Activated CD4-positive, CD25-positive, alpha-beta regulatory T cell treated with anti-CD3 and anti-CD28 coated beads, Interleukin-2, amount 50 U/mL, for 72 hours (primary cell): ENCODE results near the gene SLC6A6.
A peak's percentile ranks its signal among the peaks of the same experiment; 100 is the strongest.
"Not testable (repeated sequence)": the region's sequence is repeated elsewhere in the genome, so short reads cannot be mapped to it uniquely, and the experiment has no call there.

Experiments
- DNase-seq: peaks from one replicate; pipeline ENCODE4 v3.0.0; 2021

The SLC6A6 gene

GRCh38 chr3:14423963-14424362 lies 21.6 kb downstream of the SLC6A6 start:
- no peak for DNase-seq

- DNase-seq, result no peak
Observed at GRCh38 chr3:14424711-14425580, 22.5 kb downstream of the SLC6A6 start.

- no peak for DNase-seq
Observed at GRCh38 chr3:14425581-14426304, 23.3 kb downstream of the SLC6A6 start.

- DNase-seq, result no peak
Observed at GRCh38 chr3:14426305-14426620, 23.9 kb downstream of the SLC6A6 start.

GRCh38 chr3:14428087-14429033 lies 26.0 kb downstream of the SLC6A6 start:
- no peak for DNase-seq

- no peak for DNase-seq
Observed at GRCh38 chr3:14429237-14429636, 26.8 kb downstream of the SLC6A6 start.

- no peak for DNase-seq
Observed at GRCh38 chr3:14429640-14430039, 27.2 kb downstream of the SLC6A6 start.

- DNase-seq, result no peak
Observed at GRCh38 chr3:14430053-14430452, 27.6 kb downstream of the SLC6A6 start.

GRCh38 chr3:14430706-14431451 lies 28.5 kb downstream of the SLC6A6 start:
- no peak for DNase-seq

- no peak for DNase-seq
Observed at GRCh38 chr3:14431452-14431916, 29.1 kb downstream of the SLC6A6 start.

GRCh38 chr3:14431917-14432834 lies 29.8 kb downstream of the SLC6A6 start:
- peak; percentile 88 for DNase-seq

GRCh38 chr3:14433106-14433505 lies 30.7 kb downstream of the SLC6A6 start:
- DNase-seq, result no peak

- no peak for DNase-seq
Observed at GRCh38 chr3:14434126-14434497, 31.7 kb downstream of the SLC6A6 start.

- DNase-seq, result no peak
Observed at GRCh38 chr3:14434498-14435151, 32.2 kb downstream of the SLC6A6 start.

GRCh38 chr3:14435175-14436014 lies 33.0 kb downstream of the SLC6A6 start:
- no peak for DNase-seq

- no peak for DNase-seq
Observed at GRCh38 chr3:14436954-14437281, 34.5 kb downstream of the SLC6A6 start.

GRCh38 chr3:14437705-14438104 lies 35.3 kb downstream of the SLC6A6 start:
- DNase-seq, result not testable (repeated sequence)

GRCh38 chr3:14438262-14438661 lies 35.9 kb downstream of the SLC6A6 start:
- no peak for DNase-seq

GRCh38 chr3:14438929-14439328 lies 36.5 kb downstream of the SLC6A6 start:
- no peak for DNase-seq
